ENCODE results near the gene EML6. TPM values are rescaled to one million over a fixed set of nuclear protein-coding genes. Genes with fewer than 3 reads are reported as not detected.

Gene EML6
- total RNA-seq, 2 donors from 2014 or later = 1.4 to 2.1 TPM

GRCh38 chr2:54963476-54963875, 240.0 kb downstream of the EML6 start:
- no peak for DNase-seq
- peaks cover 30% of the 10 kb centered on the region for H3K4me1 Mint-ChIP-seq
- Histone ChIP-seq H3K27ac (ENCODE audit: low read depth, low read length) (no peak overlapping the region), H3K36me3 (ENCODE audit: control insufficient read depth, insufficient read depth, low read length) (peaks cover 2% of the 10 kb centered on the region), H3K4me1 (ENCODE audit: control insufficient read depth, insufficient read depth, low read length) (no peaks in the 10 kb centered on the region), H3K4me3 (ENCODE audit: low read length) (no peak overlapping the region), H3K9me3 (ENCODE audit: control insufficient read depth, low read length) (no peaks in the 10 kb centered on the region), H3K27me3 (ENCODE audit: control insufficient read depth, insufficient read depth, low read length, poor library complexity, severe bottlenecking) (no peaks in the 10 kb centered on the region), H3K9ac (ENCODE audit: extremely low read depth, low read length, poor library complexity, severe bottlenecking) (no peak overlapping the region)
- peaks cover 10% of the 10 kb centered on the region for H3K36me3 Mint-ChIP-seq (ENCODE audit: low read depth)
- no peaks in the 10 kb centered on the region for H3K27me3 Mint-ChIP-seq (ENCODE audit: insufficient read depth)
- H3K4me3 Mint-ChIP-seq = no peak overlapping the region
- TF ChIP-seq CTCF (conservative IDR thresholded peaks at IDR 0.05) = no peak
- H3K27ac Mint-ChIP-seq = no peak overlapping the region
- 80 to 94% methylated on average over 1 to 2 of the region's 2 CpGs for WGBS, 2 experiments (ENCODE audit: insufficient coverage in 1 of 2, insufficient read length in 1 of 2)
- H3K9me3 Mint-ChIP-seq = no peaks in the 10 kb centered on the region

DNA sequence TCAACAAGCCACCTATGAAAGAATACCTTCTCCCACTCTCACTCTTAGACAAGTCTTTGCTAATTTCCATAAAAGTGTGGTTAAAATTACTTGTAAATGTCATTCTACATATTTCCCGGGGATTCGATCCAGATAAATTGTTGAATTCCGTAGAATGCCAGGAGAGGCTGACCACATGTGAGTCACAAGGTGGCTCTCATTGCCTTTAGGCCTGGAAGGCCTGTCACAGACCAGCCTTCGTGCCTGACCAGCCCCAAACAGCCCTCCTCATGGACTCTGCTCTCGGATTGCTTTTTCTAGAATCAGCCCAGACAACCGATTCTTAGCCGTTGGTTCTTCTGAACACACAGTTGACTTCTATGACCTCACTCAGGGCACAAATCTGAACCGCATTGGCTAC, 240.8 kb downstream of the EML6 start:
- H3K4me3 Mint-ChIP-seq = no peak overlapping the region
- no peaks in the 10 kb centered on the region for H3K4me1 ChIP-seq (ENCODE audit: control insufficient read depth, insufficient read depth, low read length)
- H3K27ac Mint-ChIP-seq = no peak overlapping the region
- H3K27ac ChIP-seq (ENCODE audit: low read depth, low read length) = no peak overlapping the region
- no peak overlapping the region for H3K4me3 ChIP-seq (ENCODE audit: low read length)
- 93 to 95% methylated on average over 8 of the region's 8 CpGs for WGBS, 2 experiments (ENCODE audit: insufficient coverage in 1 of 2, insufficient read length in 1 of 2)
- no peaks in the 10 kb centered on the region for H3K9me3 ChIP-seq (ENCODE audit: control insufficient read depth, low read length)
- H3K36me3 ChIP-seq (ENCODE audit: control insufficient read depth, insufficient read depth, low read length) = peaks cover 10% of the 10 kb centered on the region
- no peaks in the 10 kb centered on the region for H3K27me3 ChIP-seq (ENCODE audit: control insufficient read depth, insufficient read depth, low read length, poor library complexity, severe bottlenecking)
- no peak overlapping the region for H3K9ac ChIP-seq (ENCODE audit: extremely low read depth, low read length, poor library complexity, severe bottlenecking)
- H3K27me3 Mint-ChIP-seq (ENCODE audit: insufficient read depth) = no peaks in the 10 kb centered on the region
- no peak for DNase-seq
- peaks cover 14% of the 10 kb centered on the region for H3K36me3 Mint-ChIP-seq (ENCODE audit: low read depth)
- no peak for TF ChIP-seq CTCF (conservative IDR thresholded peaks at IDR 0.05)
- no peaks in the 10 kb centered on the region for H3K9me3 Mint-ChIP-seq
- peaks cover 30% of the 10 kb centered on the region for H3K4me1 Mint-ChIP-seq

DNA sequence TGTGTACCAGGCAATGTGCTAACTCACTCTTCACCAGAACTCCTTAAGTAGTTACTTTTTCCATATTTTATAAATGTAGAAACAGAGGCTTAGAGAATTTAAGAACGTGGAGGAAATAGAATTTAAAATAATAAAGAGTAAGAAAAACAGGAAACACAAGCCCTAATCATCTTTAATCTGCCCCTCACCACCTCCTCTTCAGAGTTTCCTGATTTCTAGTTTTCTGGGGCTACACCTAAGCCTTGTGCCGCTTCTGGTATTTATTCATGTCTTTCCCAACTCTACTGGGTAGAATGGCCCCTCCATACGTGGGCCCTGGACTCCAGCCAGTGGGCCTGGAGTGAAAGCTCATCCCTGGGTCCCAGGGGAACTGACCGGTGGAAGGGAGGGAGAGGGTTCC, 241.4 kb downstream of the EML6 start:
- Histone ChIP-seq H3K4me3 (ENCODE audit: low read length) (no peak overlapping the region), H3K27ac (ENCODE audit: low read depth, low read length) (no peak overlapping the region), H3K4me1 (ENCODE audit: control insufficient read depth, insufficient read depth, low read length) (no peaks in the 10 kb centered on the region), H3K9ac (ENCODE audit: extremely low read depth, low read length, poor library complexity, severe bottlenecking) (no peak overlapping the region), H3K9me3 (ENCODE audit: control insufficient read depth, low read length) (no peaks in the 10 kb centered on the region), H3K36me3 (ENCODE audit: control insufficient read depth, insufficient read depth, low read length) (peaks cover 15% of the 10 kb centered on the region), H3K27me3 (ENCODE audit: control insufficient read depth, insufficient read depth, low read length, poor library complexity, severe bottlenecking) (no peaks in the 10 kb centered on the region)
- no peak for TF ChIP-seq CTCF (conservative IDR thresholded peaks at IDR 0.05)
- Mint-ChIP-seq H3K4me1 (peaks cover 34% of the 10 kb centered on the region), H3K4me3 (no peak overlapping the region), H3K9me3 (no peaks in the 10 kb centered on the region), H3K27ac (no peak overlapping the region), H3K36me3 (ENCODE audit: low read depth) (peaks cover 16% of the 10 kb centered on the region), H3K27me3 (ENCODE audit: insufficient read depth) (no peaks in the 10 kb centered on the region)
- 98 to 100% methylated on average over 1 to 3 of the region's 4 CpGs for WGBS, 2 experiments (ENCODE audit: insufficient coverage in 1 of 2, insufficient read length in 1 of 2)
- no peak for DNase-seq

Data from endodermal cell (in vitro differentiated cells).